Smooth muscle cell (in vitro differentiated cells): Measurements from ENCODE around the gene JAG1. TPM values are rescaled to one million over a fixed set of nuclear protein-coding genes. Genes with fewer than 3 reads are reported as not detected.

Experiments
- DNase-seq: peaks from one replicate; lab custom pipeline; 2025; ENCODE audit not compliant: unreplicated experiment; lab: John Stamatoyannopoulos, UW
- H2AFZ ChIP-seq: fragments of 200-600 bp; sonication (generic); 2 replicates; pipeline ENCODE4 v1.6.0; 2016; ENCODE audit warnings: antibody characterized with exemption, low read depth, mild to moderate bottlenecking
- H3F3A ChIP-seq: fragments of 200-600 bp; sonication (generic); 2 replicates; pipeline ENCODE4 v1.6.0; 2017; ENCODE audit warnings: antibody characterized with exemption, low read depth
- H3K27ac ChIP-seq: fragments of 200-600 bp; sonication (generic); 2 replicates; pipeline ENCODE4 v1.5.1; 2016; ENCODE audit warnings: low read depth, mild to moderate bottlenecking
- H3K27me3 ChIP-seq: fragments of 200-600 bp; sonication (generic); 2 replicates; pipeline ENCODE4 v1.6.1; 2016; ENCODE audit warnings: low read depth, mild to moderate bottlenecking
- H3K36me3 ChIP-seq: fragments of 200-600 bp; sonication (generic); 2 replicates; pipeline ENCODE4 v1.5.1; 2016; ENCODE audit warnings: low read depth
- H3K4me1 ChIP-seq: fragments of 200-600 bp; sonication (generic); 2 replicates; pipeline ENCODE4 v1.5.1; 2016; ENCODE audit warnings: low read depth
- H3K4me2 ChIP-seq: fragments of 200-600 bp; sonication (generic); 2 replicates; pipeline ENCODE4 v1.6.0; 2016; ENCODE audit warnings: mild to moderate bottlenecking
- H3K4me3 ChIP-seq: fragments of 200-600 bp; sonication (generic); 2 replicates; pipeline ENCODE4 v1.5.1; 2016; ENCODE audit warnings: mild to moderate bottlenecking
- H3K79me2 ChIP-seq: fragments of 200-600 bp; sonication (generic); 2 replicates; pipeline ENCODE4 v1.6.0; 2016; ENCODE audit warnings: low read depth, mild to moderate bottlenecking
- H3K9ac ChIP-seq: fragments of 200-600 bp; sonication (generic); 2 replicates; pipeline ENCODE4 v1.6.0; 2016; ENCODE audit warnings: low read depth
- H3K9me3 ChIP-seq: fragments of 200-600 bp; sonication (generic); replicated peaks from 2 replicates; pipeline ENCODE4 v1.5.1; 2016; ENCODE audit warnings: low read depth
- H4K20me1 ChIP-seq: fragments of 200-600 bp; sonication (generic); 2 replicates; pipeline ENCODE4 v1.6.0; 2016; ENCODE audit warnings: low read depth
- CTCF ChIP-seq: fragments of 200-600 bp; sonication (generic); IDR thresholded peaks from 2 replicates; pipeline ENCODE4 v1.5.1; 2017; ENCODE audit warnings: borderline replicate concordance, mild to moderate bottlenecking, antibody characterized with exemption; ENCODE audit not compliant: insufficient read depth, poor library complexity, severe bottlenecking
- WGBS: methylation state at CpG from one replicate; pipeline ENCODE4 v1.1.7; 2016; ENCODE audit warnings: low lambda C conversion rate; 5-methylcytosine and 5-hydroxymethylcytosine counted together
- polyA plus RNA-seq: library from polyadenylated mRNA; unstranded; fragments of >200 nt; fragmentation: Nextera tagmentation; extraction: Ambion mirVana; gene quantifications from 2 replicates; pipeline ENCODE4 v1.2.1, GENCODE V29; 2016
- total RNA-seq: library from RNA; depleted of rRNA; stranded (reverse); fragments of >200 nt; gene quantifications from 2 replicates; pipeline ENCODE4 v1.2.3, GENCODE V29; 2014

Gene JAG1
- total and polyA plus RNA-seq, 2 experiments from 2014 or later = 45.0 to 126 TPM

GRCh38 chr20:10682939-10683338, 9.1 kb upstream of the JAG1 start:
- Histone ChIP-seq H4K20me1 (no peaks in the 10 kb centered on the region), H3K4me3 (no peak overlapping the region), H3F3A (no peaks in the 10 kb centered on the region), H3K36me3 (no peaks in the 10 kb centered on the region), H3K27me3 (no peaks in the 10 kb centered on the region), H3K79me2 (no peaks in the 10 kb centered on the region), H3K9me3 (no peaks in the 10 kb centered on the region), H3K27ac (no peak overlapping the region), H3K9ac (no peak overlapping the region), H2AFZ (no peak overlapping the region), H3K4me1 (peaks cover 4% of the 10 kb centered on the region), H3K4me2 (no peak overlapping the region)
- TF ChIP-seq CTCF = no peak
- DNase-seq = no peak
- WGBS = 63% methylated on average over 3 of the region's 3 CpGs

- Histone ChIP-seq H3K9me3 (no peaks in the 10 kb centered on the region), H3K36me3 (no peaks in the 10 kb centered on the region), H3K4me2 (no peak overlapping the region), H3K27ac (no peak overlapping the region), H3K27me3 (no peaks in the 10 kb centered on the region), H3F3A (no peaks in the 10 kb centered on the region), H3K79me2 (no peaks in the 10 kb centered on the region), H3K4me3 (no peak overlapping the region), H3K4me1 (no peaks in the 10 kb centered on the region), H4K20me1 (no peaks in the 10 kb centered on the region), H3K9ac (no peak overlapping the region), H2AFZ (no peak overlapping the region)
- no peak for DNase-seq
- 93% methylated on average over 4 of the region's 4 CpGs for whole genome bisulfite sequencing
- TF ChIP-seq CTCF = no peak
These were observed 7.7 kb upstream of the JAG1 start for GRCh38 chr20:10681494-10681893.

DNA sequence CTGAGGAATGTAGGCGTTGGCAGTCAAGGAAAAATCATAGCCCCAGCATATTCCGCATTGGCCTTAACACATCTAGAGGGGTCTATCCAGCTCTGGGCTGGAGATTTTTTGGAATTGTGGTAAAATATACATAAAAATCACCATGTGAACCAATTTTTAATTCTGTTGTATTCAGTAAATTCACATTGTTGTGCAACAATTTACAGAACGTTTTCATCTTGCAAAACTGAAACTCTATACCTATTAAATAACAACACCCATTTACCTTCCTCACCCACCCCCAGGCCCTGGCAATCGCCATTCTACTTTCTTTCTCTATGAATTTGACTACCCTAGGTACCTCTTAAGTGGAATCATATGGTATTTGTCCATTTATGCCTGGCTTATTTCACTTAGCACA, 6.8 kb upstream of the JAG1 start:
- Histone ChIP-seq H4K20me1 (no peaks in the 10 kb centered on the region), H3K27me3 (no peaks in the 10 kb centered on the region), H3K4me2 (no peak overlapping the region), H2AFZ (no peak overlapping the region), H3F3A (no peaks in the 10 kb centered on the region), H3K27ac (no peak overlapping the region), H3K9me3 (no peaks in the 10 kb centered on the region), H3K9ac (no peak overlapping the region), H3K4me3 (no peak overlapping the region), H3K4me1 (no peaks in the 10 kb centered on the region), H3K79me2 (no peaks in the 10 kb centered on the region), H3K36me3 (no peaks in the 10 kb centered on the region)
- DNase-seq = no peak
- WGBS = 94% methylated on average over 4 of the region's 4 CpGs
- no peak for TF ChIP-seq CTCF

GRCh38 chr20:10679269-10679668, 5.5 kb upstream of the JAG1 start:
- Histone ChIP-seq H3F3A (no peaks in the 10 kb centered on the region), H3K9me3 (no peaks in the 10 kb centered on the region), H3K9ac (no peak overlapping the region), H3K4me3 (no peak overlapping the region), H3K27me3 (no peaks in the 10 kb centered on the region), H3K4me1 (peaks cover 6% of the 10 kb centered on the region), H4K20me1 (no peaks in the 10 kb centered on the region), H3K36me3 (no peaks in the 10 kb centered on the region), H3K79me2 (no peaks in the 10 kb centered on the region), H3K4me2 (no peak overlapping the region), H3K27ac (no peak overlapping the region), H2AFZ (no peak overlapping the region)
- TF ChIP-seq CTCF = no peak
- no peak for DNase-seq
- 73% methylated on average over 4 of the region's 4 CpGs for WGBS
